HepG2 (cell line): ENCODE results near the gene ACSF3.

ENCODE experiments used
- EP300 ChIP-seq, 3 experiments: sonication (generic) in 1 of 3; formaldehyde crosslinking in 1 of 3; IDR thresholded peaks; 2 replicates each; pipeline versions ENCODE4 v1.5.1 to v1.6.1; 2011 to 2020; ENCODE audit warnings: low read depth in 2 of 3, low read length in 2 of 3, borderline replicate concordance in 1 of 3, improper control_type of control experiment in 1 of 3, mild to moderate bottlenecking in 1 of 3, missing genetic modification reagents in 1 of 3, moderate library complexity in 1 of 3
- ETV6 ChIP-seq: sonication (generic); formaldehyde crosslinking; conservative IDR thresholded peaks from 2 replicates; pipeline ENCODE4 v1.4.0; 2020; ENCODE audit warnings: missing genetic modification reagents
- FOXK2 ChIP-seq: fragments of 450-650 bp; IDR thresholded peaks from 2 replicates; pipeline ENCODE4 v1.6.1; 2016
- GABPB1 ChIP-seq: IDR thresholded peaks from 2 replicates; pipeline ENCODE4 v1.6.1; 2016; ENCODE audit warnings: mild to moderate bottlenecking, missing genetic modification reagents, moderate library complexity, missing compliant biosample characterization
- LCORL ChIP-seq, 2 experiments: fragments of 450-650 bp in 1 of 2; sonication (generic) in 1 of 2; formaldehyde crosslinking in 1 of 2; IDR thresholded peaks; 2 replicates each; pipeline versions ENCODE4 v1.5.0 to v1.6.1; 2017 to 2020; ENCODE audit warnings: antibody characterized with exemption in 1 of 2, missing genetic modification reagents in 1 of 2
- TEAD2 ChIP-seq: sonication (generic); formaldehyde crosslinking; IDR thresholded peaks from 2 replicates; pipeline ENCODE4 v1.9.0; 2021; ENCODE audit warnings: missing genetic modification reagents
- ZBTB20 ChIP-seq: sonication (generic); formaldehyde crosslinking; IDR thresholded peaks from 2 replicates; pipeline ENCODE4 v1.8.1; 2023; ENCODE audit warnings: missing genetic modification reagents, low read depth, mild to moderate bottlenecking, borderline replicate concordance
- ZNF644 ChIP-seq: IDR thresholded peaks from 2 replicates; pipeline ENCODE4 v1.6.1; 2016; ENCODE audit warnings: low read depth
- TF ChIP-seq, protein P1 (sequence below): IDR thresholded peaks from 2 replicates; pipeline ENCODE4 v1.6.1; 2016
- TF ChIP-seq, protein P2 (sequence below): sonication (generic); formaldehyde crosslinking; IDR thresholded peaks from 2 replicates; pipeline ENCODE4 v1.5.0; 2020; ENCODE audit warnings: mild to moderate bottlenecking, missing genetic modification reagents, moderate library complexity
- TF ChIP-seq, protein P3 (sequence below), 2 experiments: fragments of 450-650 bp in 1 of 2; sonication (generic) in 1 of 2; formaldehyde crosslinking in 1 of 2; IDR thresholded peaks; 2 replicates each; pipeline versions ENCODE4 v1.6.1 to v1.8.0; 2016 to 2022; ENCODE audit warnings: antibody characterized with exemption in 1 of 2, mild to moderate bottlenecking in 1 of 2, missing genetic modification reagents in 1 of 2
- TF ChIP-seq, protein P4 (sequence below): sonication (generic); formaldehyde crosslinking; IDR thresholded peaks from 2 replicates; pipeline ENCODE4 v1.4.0; 2020; ENCODE audit warnings: missing genetic modification reagents
- TF ChIP-seq, protein P5 (sequence below): sonication (generic); formaldehyde crosslinking; IDR thresholded peaks from 2 replicates; pipeline ENCODE4 v1.4.0; 2020; ENCODE audit warnings: missing genetic modification reagents

DNA sequence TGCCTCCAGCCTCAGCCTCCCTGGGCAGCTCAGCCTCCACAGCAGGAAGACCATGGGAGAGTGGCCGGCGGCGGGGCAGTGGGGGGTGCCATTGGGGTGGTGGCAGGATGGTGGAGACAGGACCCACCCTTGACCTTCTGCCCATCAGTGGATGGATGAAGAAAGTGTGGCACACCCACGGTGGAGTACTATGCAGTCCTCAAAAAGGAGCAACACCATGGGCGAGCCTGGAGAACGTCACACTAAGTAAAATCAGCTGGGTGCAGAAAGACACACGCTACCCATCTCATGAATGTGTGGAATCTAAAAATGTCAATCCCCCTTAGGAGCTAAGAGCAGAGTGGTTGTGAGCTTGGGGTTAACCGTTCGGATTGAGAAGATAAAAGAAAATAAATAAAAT lies 34.8 kb upstream of the ACSF3 start:
- TF ChIP-seq, protein P1, sequence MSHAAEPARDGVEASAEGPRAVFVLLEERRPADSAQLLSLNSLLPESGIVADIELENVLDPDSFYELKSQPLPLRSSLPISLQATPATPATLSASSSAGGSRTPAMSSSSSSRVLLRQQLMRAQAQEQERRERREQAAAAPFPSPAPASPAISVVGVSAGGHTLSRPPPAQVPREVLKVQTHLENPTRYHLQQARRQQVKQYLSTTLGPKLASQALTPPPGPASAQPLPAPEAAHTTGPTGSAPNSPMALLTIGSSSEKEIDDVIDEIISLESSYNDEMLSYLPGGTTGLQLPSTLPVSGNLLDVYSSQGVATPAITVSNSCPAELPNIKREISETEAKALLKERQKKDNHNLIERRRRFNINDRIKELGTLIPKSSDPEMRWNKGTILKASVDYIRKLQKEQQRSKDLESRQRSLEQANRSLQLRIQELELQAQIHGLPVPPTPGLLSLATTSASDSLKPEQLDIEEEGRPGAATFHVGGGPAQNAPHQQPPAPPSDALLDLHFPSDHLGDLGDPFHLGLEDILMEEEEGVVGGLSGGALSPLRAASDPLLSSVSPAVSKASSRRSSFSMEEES (CRISPR knock-in tag), result no peak
- TF ChIP-seq FOXK2 (no peak), GABPB1 (CRISPR knock-in tag) (no peak), EP300 (IDR thresholded peaks at IDR 0.05; ENCODE audit: low read depth in 2 of 2, low read length in 2 of 2) (no peak), EP300 (CRISPR knock-in tag; IDR thresholded peaks at IDR 0.05; ENCODE audit: borderline replicate concordance) (no peak), ETV6 (no peak), ZNF644 (CRISPR knock-in tag) (no peak), LCORL (IDR thresholded peaks at IDR 0.05) (no peak), LCORL (CRISPR knock-in tag; IDR thresholded peaks at IDR 0.05) (no peak), TEAD2 (CRISPR knock-in tag) (no peak), ZBTB20 (CRISPR knock-in tag) (no peak)
- TF ChIP-seq, protein P2, sequence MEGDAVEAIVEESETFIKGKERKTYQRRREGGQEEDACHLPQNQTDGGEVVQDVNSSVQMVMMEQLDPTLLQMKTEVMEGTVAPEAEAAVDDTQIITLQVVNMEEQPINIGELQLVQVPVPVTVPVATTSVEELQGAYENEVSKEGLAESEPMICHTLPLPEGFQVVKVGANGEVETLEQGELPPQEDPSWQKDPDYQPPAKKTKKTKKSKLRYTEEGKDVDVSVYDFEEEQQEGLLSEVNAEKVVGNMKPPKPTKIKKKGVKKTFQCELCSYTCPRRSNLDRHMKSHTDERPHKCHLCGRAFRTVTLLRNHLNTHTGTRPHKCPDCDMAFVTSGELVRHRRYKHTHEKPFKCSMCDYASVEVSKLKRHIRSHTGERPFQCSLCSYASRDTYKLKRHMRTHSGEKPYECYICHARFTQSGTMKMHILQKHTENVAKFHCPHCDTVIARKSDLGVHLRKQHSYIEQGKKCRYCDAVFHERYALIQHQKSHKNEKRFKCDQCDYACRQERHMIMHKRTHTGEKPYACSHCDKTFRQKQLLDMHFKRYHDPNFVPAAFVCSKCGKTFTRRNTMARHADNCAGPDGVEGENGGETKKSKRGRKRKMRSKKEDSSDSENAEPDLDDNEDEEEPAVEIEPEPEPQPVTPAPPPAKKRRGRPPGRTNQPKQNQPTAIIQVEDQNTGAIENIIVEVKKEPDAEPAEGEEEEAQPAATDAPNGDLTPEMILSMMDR (CRISPR knock-in tag), result no peak
- TF ChIP-seq, protein P3, sequence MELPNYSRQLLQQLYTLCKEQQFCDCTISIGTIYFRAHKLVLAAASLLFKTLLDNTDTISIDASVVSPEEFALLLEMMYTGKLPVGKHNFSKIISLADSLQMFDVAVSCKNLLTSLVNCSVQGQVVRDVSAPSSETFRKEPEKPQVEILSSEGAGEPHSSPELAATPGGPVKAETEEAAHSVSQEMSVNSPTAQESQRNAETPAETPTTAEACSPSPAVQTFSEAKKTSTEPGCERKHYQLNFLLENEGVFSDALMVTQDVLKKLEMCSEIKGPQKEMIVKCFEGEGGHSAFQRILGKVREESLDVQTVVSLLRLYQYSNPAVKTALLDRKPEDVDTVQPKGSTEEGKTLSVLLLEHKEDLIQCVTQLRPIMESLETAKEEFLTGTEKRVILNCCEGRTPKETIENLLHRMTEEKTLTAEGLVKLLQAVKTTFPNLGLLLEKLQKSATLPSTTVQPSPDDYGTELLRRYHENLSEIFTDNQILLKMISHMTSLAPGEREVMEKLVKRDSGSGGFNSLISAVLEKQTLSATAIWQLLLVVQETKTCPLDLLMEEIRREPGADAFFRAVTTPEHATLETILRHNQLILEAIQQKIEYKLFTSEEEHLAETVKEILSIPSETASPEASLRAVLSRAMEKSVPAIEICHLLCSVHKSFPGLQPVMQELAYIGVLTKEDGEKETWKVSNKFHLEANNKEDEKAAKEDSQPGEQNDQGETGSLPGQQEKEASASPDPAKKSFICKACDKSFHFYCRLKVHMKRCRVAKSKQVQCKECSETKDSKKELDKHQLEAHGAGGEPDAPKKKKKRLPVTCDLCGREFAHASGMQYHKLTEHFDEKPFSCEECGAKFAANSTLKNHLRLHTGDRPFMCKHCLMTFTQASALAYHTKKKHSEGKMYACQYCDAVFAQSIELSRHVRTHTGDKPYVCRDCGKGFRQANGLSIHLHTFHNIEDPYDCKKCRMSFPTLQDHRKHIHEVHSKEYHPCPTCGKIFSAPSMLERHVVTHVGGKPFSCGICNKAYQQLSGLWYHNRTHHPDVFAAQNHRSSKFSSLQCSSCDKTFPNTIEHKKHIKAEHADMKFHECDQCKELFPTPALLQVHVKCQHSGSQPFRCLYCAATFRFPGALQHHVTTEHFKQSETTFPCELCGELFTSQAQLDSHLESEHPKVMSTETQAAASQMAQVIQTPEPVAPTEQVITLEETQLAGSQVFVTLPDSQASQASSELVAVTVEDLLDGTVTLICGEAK (IDR thresholded peaks at IDR 0.05), result no peak
- TF ChIP-seq, protein P3 (CRISPR knock-in tag; IDR thresholded peaks at IDR 0.05), result no peak
- TF ChIP-seq, protein P4, sequence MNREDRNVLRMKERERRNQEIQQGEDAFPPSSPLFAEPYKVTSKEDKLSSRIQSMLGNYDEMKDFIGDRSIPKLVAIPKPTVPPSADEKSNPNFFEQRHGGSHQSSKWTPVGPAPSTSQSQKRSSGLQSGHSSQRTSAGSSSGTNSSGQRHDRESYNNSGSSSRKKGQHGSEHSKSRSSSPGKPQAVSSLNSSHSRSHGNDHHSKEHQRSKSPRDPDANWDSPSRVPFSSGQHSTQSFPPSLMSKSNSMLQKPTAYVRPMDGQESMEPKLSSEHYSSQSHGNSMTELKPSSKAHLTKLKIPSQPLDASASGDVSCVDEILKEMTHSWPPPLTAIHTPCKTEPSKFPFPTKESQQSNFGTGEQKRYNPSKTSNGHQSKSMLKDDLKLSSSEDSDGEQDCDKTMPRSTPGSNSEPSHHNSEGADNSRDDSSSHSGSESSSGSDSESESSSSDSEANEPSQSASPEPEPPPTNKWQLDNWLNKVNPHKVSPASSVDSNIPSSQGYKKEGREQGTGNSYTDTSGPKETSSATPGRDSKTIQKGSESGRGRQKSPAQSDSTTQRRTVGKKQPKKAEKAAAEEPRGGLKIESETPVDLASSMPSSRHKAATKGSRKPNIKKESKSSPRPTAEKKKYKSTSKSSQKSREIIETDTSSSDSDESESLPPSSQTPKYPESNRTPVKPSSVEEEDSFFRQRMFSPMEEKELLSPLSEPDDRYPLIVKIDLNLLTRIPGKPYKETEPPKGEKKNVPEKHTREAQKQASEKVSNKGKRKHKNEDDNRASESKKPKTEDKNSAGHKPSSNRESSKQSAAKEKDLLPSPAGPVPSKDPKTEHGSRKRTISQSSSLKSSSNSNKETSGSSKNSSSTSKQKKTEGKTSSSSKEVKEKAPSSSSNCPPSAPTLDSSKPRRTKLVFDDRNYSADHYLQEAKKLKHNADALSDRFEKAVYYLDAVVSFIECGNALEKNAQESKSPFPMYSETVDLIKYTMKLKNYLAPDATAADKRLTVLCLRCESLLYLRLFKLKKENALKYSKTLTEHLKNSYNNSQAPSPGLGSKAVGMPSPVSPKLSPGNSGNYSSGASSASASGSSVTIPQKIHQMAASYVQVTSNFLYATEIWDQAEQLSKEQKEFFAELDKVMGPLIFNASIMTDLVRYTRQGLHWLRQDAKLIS (CRISPR knock-in tag), result no peak
- TF ChIP-seq, protein P5, sequence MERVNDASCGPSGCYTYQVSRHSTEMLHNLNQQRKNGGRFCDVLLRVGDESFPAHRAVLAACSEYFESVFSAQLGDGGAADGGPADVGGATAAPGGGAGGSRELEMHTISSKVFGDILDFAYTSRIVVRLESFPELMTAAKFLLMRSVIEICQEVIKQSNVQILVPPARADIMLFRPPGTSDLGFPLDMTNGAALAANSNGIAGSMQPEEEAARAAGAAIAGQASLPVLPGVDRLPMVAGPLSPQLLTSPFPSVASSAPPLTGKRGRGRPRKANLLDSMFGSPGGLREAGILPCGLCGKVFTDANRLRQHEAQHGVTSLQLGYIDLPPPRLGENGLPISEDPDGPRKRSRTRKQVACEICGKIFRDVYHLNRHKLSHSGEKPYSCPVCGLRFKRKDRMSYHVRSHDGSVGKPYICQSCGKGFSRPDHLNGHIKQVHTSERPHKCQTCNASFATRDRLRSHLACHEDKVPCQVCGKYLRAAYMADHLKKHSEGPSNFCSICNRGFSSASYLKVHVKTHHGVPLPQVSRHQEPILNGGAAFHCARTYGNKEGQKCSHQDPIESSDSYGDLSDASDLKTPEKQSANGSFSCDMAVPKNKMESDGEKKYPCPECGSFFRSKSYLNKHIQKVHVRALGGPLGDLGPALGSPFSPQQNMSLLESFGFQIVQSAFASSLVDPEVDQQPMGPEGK (CRISPR knock-in tag), result no peak
